HG02759 (cell line): ENCODE data around the gene SFXN5.

Source experiments
- ATAC-seq: cut with Tn5 transposase; IDR thresholded peaks from one replicate; pipeline ENCODE4 v1.9.1; 2021; ENCODE audit warnings: mild to moderate bottlenecking, moderate library complexity; ENCODE audit not compliant: unreplicated experiment

Gene SFXN5

GRCh38 chr2:72982781-72983499 is 88.6 kb downstream of the SFXN5 start:
- ATAC-seq = no peak

GRCh38 chr2:72982219-72982618 is 89.3 kb downstream of the SFXN5 start:
- ATAC-seq = no peak

GRCh38 chr2:72981536-72981935 is 90.0 kb downstream of the SFXN5 start:
- no peak for ATAC-seq

GRCh38 chr2:72980535-72981217 is 90.8 kb downstream of the SFXN5 start:
- no peak for ATAC-seq

- ATAC-seq = no peak
Measured at GRCh38 chr2:72979896-72980295, 91.6 kb downstream of the SFXN5 start.

GRCh38 chr2:72975017-72975416 is 96.5 kb downstream of the SFXN5 start:
- ATAC-seq = no peak

- ATAC-seq = no peak
Measured at GRCh38 chr2:72974436-72974754, 97.1 kb downstream of the SFXN5 start.

- peak; percentile 94 for ATAC-seq
Measured at GRCh38 chr2:72973566-72974435, 97.7 kb downstream of the SFXN5 start.

- no peak for ATAC-seq
Measured at GRCh38 chr2:72973137-72973535, 98.4 kb downstream of the SFXN5 start.

GRCh38 chr2:72972352-72973136 is 99.0 kb downstream of the SFXN5 start:
- no peak for ATAC-seq

GRCh38 chr2:72971036-72971435 is 100.5 kb downstream of the SFXN5 start:
- ATAC-seq = no peak

- ATAC-seq = no peak
Measured at GRCh38 chr2:72969706-72970105, 101.8 kb downstream of the SFXN5 start.

- no peak for ATAC-seq
Measured at GRCh38 chr2:72968286-72968685, 103.2 kb downstream of the SFXN5 start.

GRCh38 chr2:72965770-72966450 is 105.6 kb downstream of the SFXN5 start:
- no peak for ATAC-seq

GRCh38 chr2:72965016-72965415 is 106.5 kb downstream of the SFXN5 start:
- ATAC-seq = no peak

- no peak for ATAC-seq
Measured at GRCh38 chr2:72964146-72964525, 107.4 kb downstream of the SFXN5 start.

GRCh38 chr2:72963423-72964145 is 107.9 kb downstream of the SFXN5 start:
- ATAC-seq = no peak

GRCh38 chr2:72962911-72963310 is 108.6 kb downstream of the SFXN5 start:
- no peak for ATAC-seq

- no peak for ATAC-seq
Measured at GRCh38 chr2:72961853-72962468, 109.6 kb downstream of the SFXN5 start.
